NAMALWA (cell line): ENCODE data around the gene ZDHHC14.
"Not testable (repeated sequence)": the region's sequence is repeated elsewhere in the genome, so short reads cannot be mapped to it uniquely, and the experiment has no call there.

ENCODE experiments used
- DNase-seq: peaks from one replicate; pipeline ENCODE4 v3.0.0-alpha.2; 2015; ENCODE audit warnings: low spot score

The ZDHHC14 gene

GRCh38 chr6:157467339-157467738 is 86.3 kb downstream of the ZDHHC14 start:
- DNase-seq: not testable (repeated sequence)

GRCh38 chr6:157468054-157468453 is 87.1 kb downstream of the ZDHHC14 start:
- no peak for DNase-seq

GRCh38 chr6:157468574-157468973 is 87.6 kb downstream of the ZDHHC14 start:
- no peak for DNase-seq

GRCh38 chr6:157469378-157469777 is 88.4 kb downstream of the ZDHHC14 start:
- no peak for DNase-seq

- DNase-seq: no peak
Observed at GRCh38 chr6:157471077-157471686, 90.2 kb downstream of the ZDHHC14 start.

GRCh38 chr6:157471895-157472686 is 91.1 kb downstream of the ZDHHC14 start:
- no peak for DNase-seq

- no peak for DNase-seq
Observed at GRCh38 chr6:157476797-157477196, 95.8 kb downstream of the ZDHHC14 start.

GRCh38 chr6:157478926-157479325 is 97.9 kb downstream of the ZDHHC14 start:
- DNase-seq: no peak

GRCh38 chr6:157479464-157480303 is 98.7 kb downstream of the ZDHHC14 start:
- DNase-seq: no peak

- no peak for DNase-seq
Observed at GRCh38 chr6:157481189-157481864, 100.3 kb downstream of the ZDHHC14 start.

- no peak for DNase-seq
Observed at GRCh38 chr6:157481865-157482249, 100.9 kb downstream of the ZDHHC14 start.

GRCh38 chr6:157483770-157484169 is 102.8 kb downstream of the ZDHHC14 start:
- no peak for DNase-seq

GRCh38 chr6:157484181-157484580 is 103.2 kb downstream of the ZDHHC14 start:
- no peak for DNase-seq

- DNase-seq: no peak
Observed at GRCh38 chr6:157486572-157486971, 105.6 kb downstream of the ZDHHC14 start.

GRCh38 chr6:157487110-157487773 is 106.3 kb downstream of the ZDHHC14 start:
- DNase-seq: no peak

- no peak for DNase-seq
Observed at GRCh38 chr6:157488058-157488457, 107.1 kb downstream of the ZDHHC14 start.

GRCh38 chr6:157488716-157489118 is 107.7 kb downstream of the ZDHHC14 start:
- no peak for DNase-seq

- DNase-seq: no peak
Observed at GRCh38 chr6:157490611-157491269, 109.8 kb downstream of the ZDHHC14 start.

GRCh38 chr6:157491571-157492232 is 110.7 kb downstream of the ZDHHC14 start:
- DNase-seq: no peak

GRCh38 chr6:157492249-157492648 is 111.3 kb downstream of the ZDHHC14 start:
- DNase-seq: no peak

- DNase-seq: no peak
Observed at GRCh38 chr6:157492741-157493140, 111.8 kb downstream of the ZDHHC14 start.
